ENCODE measurements around the gene NEURL1B.

Gene NEURL1B

GRCh38 chr5:172736508-172737135, 95.6 kb downstream of the NEURL1B start:
- no peak for FAIRE-seq

GRCh38 chr5:172739375-172739774, 98.3 kb downstream of the NEURL1B start:
- no peak for FAIRE-seq

GRCh38 chr5:172740428-172741205, 99.6 kb downstream of the NEURL1B start:
- FAIRE-seq, result no peak

Measured in endometrium (tissue), 2 donors.